Astrocyte of the spinal cord (primary cell): Measurements from ENCODE around the gene IVL.
A peak's percentile ranks its signal among the peaks of the same experiment; 100 is the strongest.

Experiments used
- DNase-seq: peaks from one replicate; pipeline ENCODE4 v3.0.0; 2011; ENCODE audit warnings: low read depth, low spot score
- H3K4me3 ChIP-seq: 2 replicates; pipeline ENCODE4 v1.5.1; 2011; ENCODE audit warnings: low read depth, mild to moderate bottlenecking, low read length, moderate library complexity
- CTCF ChIP-seq: IDR thresholded peaks from 2 replicates; pipeline ENCODE4 v1.5.1; 2012; ENCODE audit warnings: low read depth, mild to moderate bottlenecking, low read length, inconsistent platforms
- in situ Hi-C: cut with HindIII; loops from 2 replicates; pipeline ENCODE4 v1.10.0; 2017; ENCODE audit warnings: low sequenced_read_pairs

The IVL gene

GRCh38 chr1:152904688-152905440, 3.5 kb upstream of the IVL start:
- no peak for DNase-seq
- in situ Hi-C loops: no loop called here
- TF ChIP-seq CTCF: no peak
- no peak overlapping the region for H3K4me3 ChIP-seq

- H3K4me3 ChIP-seq: no peak overlapping the region
- in situ Hi-C loops: no loop called here
- no peak for TF ChIP-seq CTCF
- DNase-seq: peak; percentile 53
These were observed 2.3 kb upstream of the IVL start for GRCh38 chr1:152906023-152906565.

- no peak for TF ChIP-seq CTCF
- in situ Hi-C loops: no loop called here
- no peak overlapping the region for H3K4me3 ChIP-seq
- DNase-seq: no peak
These were observed 860 bp downstream of the IVL start for GRCh38 chr1:152909206-152909605.

- in situ Hi-C loops: no loop called here
- DNase-seq: no peak
- no peak for TF ChIP-seq CTCF
- no peak overlapping the region for H3K4me3 ChIP-seq
These were observed 4.1 kb downstream of the IVL start for GRCh38 chr1:152912471-152912870.

- H3K4me3 ChIP-seq: no peak overlapping the region
- no peak for TF ChIP-seq CTCF
- in situ Hi-C loops: no loop called here
- DNase-seq: no peak
These were observed 4.6 kb downstream of the IVL start for GRCh38 chr1:152912900-152913299.

- H3K4me3 ChIP-seq: no peak overlapping the region
- DNase-seq: no peak
- in situ Hi-C loops: no loop called here
- TF ChIP-seq CTCF: peak; percentile 35
These were observed 9.4 kb downstream of the IVL start for GRCh38 chr1:152917794-152918193.
